Endothelial cell of umbilical vein (primary cell): ENCODE results near the gene ANKAR. TPM values are rescaled to one million over a fixed set of nuclear protein-coding genes. Genes with fewer than 3 reads are reported as not detected.

ENCODE experiments used
- BruUV-seq: library from RNA; stranded (reverse); fragments of 400-500 nt; replicated peaks from 2 replicates; lab custom pipeline; 2021; lab: Mats Ljungman, UMichigan
- CTCF ChIA-PET: fragments of 300-600, 350-600 bp; sonication (Branson Sonifier 250); formaldehyde crosslinking; loops from one replicate; lab custom pipeline; 2021; ENCODE audit warnings: antibody characterized with exemption, inconsistent platforms; lab: Charles Lee
- POLR2A ChIA-PET: fragments of 300-600, 350-600 bp; sonication (Branson Sonifier 250); formaldehyde crosslinking; loops from one replicate; lab custom pipeline; 2021; ENCODE audit warnings: antibody characterized with exemption, inconsistent platforms; lab: Charles Lee
- DNase-seq: peaks from one replicate; pipeline ENCODE4 v3.0.0-alpha.2; 2011; ENCODE audit warnings: low read depth, low spot score
- FAIRE-seq: peaks from 2 replicates; lab custom pipeline; 2011; peaks lifted over from hg19 to GRCh38; lab: Jason Lieb, UNC
- H2AFZ ChIP-seq: 2 replicates; pipeline ENCODE4 v1.6.0; 2012; ENCODE audit warnings: low read depth, low read length, control low read depth, inconsistent platforms
- H3K27ac ChIP-seq: 2 replicates; pipeline ENCODE4 v1.5.1; 2011; ENCODE audit warnings: low read depth, mild to moderate bottlenecking, control low read depth, low read length, moderate library complexity; ENCODE audit not compliant: insufficient read depth
- H3K27me3 ChIP-seq, 2 experiments: 2 replicates each; pipeline versions ENCODE4 v1.6.0 to v1.6.1; 2011; ENCODE audit warnings: low read length in 2 of 2, mixed read lengths in 1 of 2; ENCODE audit not compliant: control insufficient read depth in 2 of 2, insufficient read depth in 2 of 2
- H3K36me3 ChIP-seq, 2 experiments: 2 replicates in 1 of 2; 3 replicates in 1 of 2; pipeline ENCODE4 v1.5.1; 2011; ENCODE audit warnings: low read length in 2 of 2, mild to moderate bottlenecking in 1 of 2, moderate library complexity in 1 of 2; ENCODE audit not compliant: control insufficient read depth in 2 of 2, insufficient read depth in 2 of 2; ENCODE audit errors: extremely low read depth in 1 of 2
- H3K4me1 ChIP-seq: 3 replicates; pipeline ENCODE4 v1.5.1; 2011; ENCODE audit warnings: mild to moderate bottlenecking, low read length; ENCODE audit not compliant: control insufficient read depth, insufficient read depth; ENCODE audit errors: extremely low read depth
- H3K4me2 ChIP-seq: 2 replicates; pipeline ENCODE4 v1.6.1; 2011; ENCODE audit warnings: low read length, control low read depth, mixed read lengths; ENCODE audit not compliant: insufficient read depth
- H3K4me3 ChIP-seq, 3 experiments: fragments of 200-600 bp in 1 of 3; sonication (generic), shearing (Covaris generic) in 1 of 3; replicated peaks in 1 of 3; 2 replicates each; pipeline ENCODE4 v1.5.1; 2011 to 2016; ENCODE audit warnings: control low read depth in 3 of 3, low read length in 3 of 3, mild to moderate bottlenecking in 2 of 3, inconsistent platforms in 1 of 3, low read depth in 1 of 3, moderate library complexity in 1 of 3; ENCODE audit not compliant: insufficient read depth in 1 of 3
- H3K79me2 ChIP-seq: 2 replicates; pipeline ENCODE4 v1.6.0; 2012; ENCODE audit warnings: low read length, inconsistent platforms; ENCODE audit not compliant: control insufficient read depth, insufficient read depth
- H3K9ac ChIP-seq: replicated peaks from 2 replicates; pipeline ENCODE3; 2011; ENCODE audit warnings: low read length, control low read depth; ENCODE audit not compliant: insufficient read depth; ENCODE audit errors: extremely low read depth
- H3K9me1 ChIP-seq: replicated peaks from 3 replicates; pipeline ENCODE4 v1.6.0; 2011; ENCODE audit warnings: mild to moderate bottlenecking, low read length; ENCODE audit not compliant: control insufficient read depth, insufficient read depth; ENCODE audit errors: extremely low read depth
- H3K9me3 ChIP-seq: replicated peaks from 2 replicates; pipeline ENCODE4 v1.5.1; 2012; ENCODE audit warnings: low read length, inconsistent platforms; ENCODE audit not compliant: control insufficient read depth, insufficient read depth
- H4K20me1 ChIP-seq: replicated peaks from 2 replicates; pipeline ENCODE3; 2011; ENCODE audit warnings: mild to moderate bottlenecking, low read length; ENCODE audit not compliant: control insufficient read depth, insufficient read depth; ENCODE audit errors: extremely low read depth
- CTCF ChIP-seq, 2 donors: IDR thresholded peaks; 1 replicate in 1 of 2; 2 replicates in 1 of 2; pipeline ENCODE4 v1.5.1; 2011; ENCODE audit warnings: low read length in 2 of 2, mild to moderate bottlenecking in 2 of 2, moderate library complexity in 2 of 2, control low read depth in 1 of 2, inconsistent platforms in 1 of 2, low read depth in 1 of 2; ENCODE audit not compliant: insufficient read depth in 1 of 2; ENCODE audit errors: extremely low read depth in 1 of 2
- EZH2 ChIP-seq: IDR thresholded peaks from 2 replicates; pipeline ENCODE4 v1.6.1; 2012; ENCODE audit warnings: borderline replicate concordance, low read depth, mild to moderate bottlenecking, moderate library complexity, low read length, inconsistent platforms; ENCODE audit not compliant: severe bottlenecking
- FOS ChIP-seq: IDR thresholded peaks from 2 replicates; pipeline ENCODE4 v1.6.1; 2011; ENCODE audit warnings: mild to moderate bottlenecking, low read length, moderate library complexity, borderline replicate concordance; ENCODE audit not compliant: insufficient read depth
- GATA2 ChIP-seq: IDR thresholded peaks from 2 replicates; pipeline ENCODE4 v1.7.0; 2011; ENCODE audit warnings: low read depth, mild to moderate bottlenecking, moderate library complexity, mixed read lengths, low read length; ENCODE audit not compliant: insufficient read length, insufficient read depth
- JUN ChIP-seq: IDR thresholded peaks from 2 replicates; pipeline ENCODE4 v1.6.1; 2011; ENCODE audit warnings: borderline replicate concordance, low read depth; ENCODE audit not compliant: insufficient read length, insufficient read depth
- MAX ChIP-seq: IDR thresholded peaks from 2 replicates; pipeline ENCODE4 v1.6.1; 2011; ENCODE audit not compliant: insufficient read depth, insufficient read length
- MYC ChIP-seq: IDR thresholded peaks from one replicate; pipeline ENCODE4 v1.6.1; 2011; ENCODE audit warnings: mild to moderate bottlenecking, low read depth, low read length
- POLR2A ChIP-seq: IDR thresholded peaks from 2 replicates; pipeline ENCODE4 v1.6.1; 2012; ENCODE audit warnings: low read depth, mild to moderate bottlenecking, control low read depth, low read length
- POLR2AphosphoS5 ChIP-seq: IDR thresholded peaks from 2 replicates; pipeline ENCODE4 v1.6.1; 2012; ENCODE audit warnings: low read depth, mild to moderate bottlenecking, control low read depth, low read length, moderate library complexity; ENCODE audit not compliant: insufficient read depth
- dilution Hi-C: fragments of 300-500 bp; cut with MboI; formaldehyde crosslinking; loops from one replicate; pipeline ENCODE4 v1.15.0; 2019; ENCODE audit warnings: low sequenced_read_pairs; ENCODE audit not compliant: extremely low pct_ligation_motif_present
- intact Hi-C: fragments of 100-400 bp; cut with micrococcal nuclease; formaldehyde crosslinking; loops from one replicate; pipeline ENCODE4 v1.10.0; 2022
- polyA plus RNA-seq, 4 experiments: library from polyadenylated mRNA; depleted of rRNA in 3 of 4; stranded (reverse) in 3 of 4; unstranded in 1 of 4; fragments of >200 nt; gene quantifications; 2 replicates each; pipeline versions ENCODE4 v1.2.1 to v1.2.3, GENCODE V29; 2011 to 2012; ENCODE audit warnings: missing spikeins in 1 of 4
- total RNA-seq: library from RNA; stranded (reverse); gene quantifications from 2 replicates; pipeline ENCODE4 v1.2.3, GENCODE V29; 2021

ANKAR gene
- total and polyA plus RNA-seq, 2 donors (not counting 3 experiments of a cell fraction or from before 2014, with no cell fraction given) = 1.3 to 4.3 TPM

GRCh38 chr2:189635353-189635752 is 39.1 kb upstream of the ANKAR start:
- no peaks in the 10 kb centered on the region for H3K27me3 ChIP-seq
- ChIA-PET POLR2A (no interaction called here), CTCF (no interaction called here)
- no peaks in the 10 kb centered on the region for H3K79me2 ChIP-seq
- TF ChIP-seq CTCF (IDR thresholded peaks at IDR 0.05; ENCODE audit: extremely low read depth in 1 of 2, insufficient read depth in 1 of 2, low read depth in 1 of 2, low read length in 2 of 2) (no peak), POLR2AphosphoS5 (no peak), MYC (no peak), JUN (no peak), GATA2 (no peak), POLR2A (no peak), MAX (no peak), EZH2 (no peak), FOS (no peak)
- BruUV-seq = no TSS peak
- no peak overlapping the region for H3K4me3 ChIP-seq
- DNase-seq (no peak), FAIRE-seq (no peak)
- H3K9me3 ChIP-seq = no peaks in the 10 kb centered on the region
- H4K20me1 ChIP-seq = no peaks in the 10 kb centered on the region
- no peak overlapping the region for H3K27ac ChIP-seq
- intact Hi-C loops = no loop called here
- no peaks in the 10 kb centered on the region for H3K36me3 ChIP-seq
- H3K9ac ChIP-seq = no peak overlapping the region
- no peaks in the 10 kb centered on the region for H3K9me1 ChIP-seq
- dilution Hi-C loops = no loop called here
- no peak overlapping the region for H2AFZ ChIP-seq
- H3K4me2 ChIP-seq = no peak overlapping the region
- H3K4me1 ChIP-seq = no peaks in the 10 kb centered on the region
